ENCODE measurements around the gene ANKRD24.
"Not testable (repeated sequence)": the region's sequence is repeated elsewhere in the genome, so short reads cannot be mapped to it uniquely, and the experiment has no call there.

Gene ANKRD24

GRCh38 chr19:4241824-4242430, 59.4 kb downstream of the ANKRD24 start:
- no peak for DNase-seq
- TF ChIP-seq GATA1 (IDR thresholded peaks at IDR 0.05; ENCODE audit: low read depth, low read length) (no peak), POLR2A (IDR thresholded peaks at IDR 0.05; ENCODE audit: low read length) (no peak)

- DNase-seq = not testable (repeated sequence)
These were observed 63.4 kb downstream of the ANKRD24 start for GRCh38 chr19:4245938-4246337.

GRCh38 chr19:4246767-4247593, 64.5 kb downstream of the ANKRD24 start, which contains the start of gene YJU2:
YJU2 (plus strand) TSS chr19:4247080; CDS start chr19:4247147, 67 bp downstream.
- TF ChIP-seq GATA1 (IDR thresholded peaks at IDR 0.05; ENCODE audit: low read depth, low read length) (no peak), POLR2A (IDR thresholded peaks at IDR 0.05; ENCODE audit: low read length) (peak; percentile 89)
- DNase-seq = peak; percentile 99

- no peak for TF ChIP-seq GATA1 (IDR thresholded peaks at IDR 0.05; ENCODE audit: low read depth, low read length)
- peak in 1 of 2 experiments; percentile 24 for DNase-seq
These were observed 74.1 kb downstream of the ANKRD24 start for GRCh38 chr19:4256563-4256962.

- TF ChIP-seq GATA1 (IDR thresholded peaks at IDR 0.05; ENCODE audit: low read depth, low read length) (no peak), POLR2A (IDR thresholded peaks at IDR 0.05; ENCODE audit: low read length) (no peak)
- no peak for DNase-seq
These were observed 74.5 kb downstream of the ANKRD24 start for GRCh38 chr19:4257025-4257424.

DNA sequence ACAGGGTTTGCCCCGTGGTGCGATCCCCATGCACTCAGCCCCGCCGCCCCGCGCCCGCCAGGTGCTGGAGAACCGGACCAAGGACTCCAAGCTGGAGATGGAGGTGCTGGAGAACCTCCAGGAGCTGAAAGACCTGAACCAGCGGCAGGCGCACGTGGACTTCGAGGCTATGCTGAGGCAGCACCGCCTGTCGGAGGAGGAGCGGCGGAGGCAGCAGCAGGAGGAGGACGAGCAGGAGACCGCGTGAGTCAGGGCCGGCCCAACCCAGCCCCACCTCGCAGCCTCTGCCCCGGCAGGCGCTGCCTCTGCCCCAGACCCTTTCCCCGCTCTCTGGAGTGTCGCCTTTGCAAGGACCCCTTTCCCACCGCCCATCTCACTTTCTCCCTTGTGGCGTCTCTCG, 75.7 kb downstream of the ANKRD24 start:
- TF ChIP-seq GATA1 (IDR thresholded peaks at IDR 0.05; ENCODE audit: low read depth, low read length) (no peak), POLR2A (IDR thresholded peaks at IDR 0.05; ENCODE audit: low read length) (no peak)
- DNase-seq = no peak

- TF ChIP-seq POLR2A (IDR thresholded peaks at IDR 0.05; ENCODE audit: low read length) (no peak), GATA1 (IDR thresholded peaks at IDR 0.05; ENCODE audit: low read depth, low read length) (no peak)
- DNase-seq = no peak
These were observed 78.2 kb downstream of the ANKRD24 start for GRCh38 chr19:4260613-4261191.

- no peak for TF ChIP-seq POLR2A (IDR thresholded peaks at IDR 0.05; ENCODE audit: low read length)
- TF ChIP-seq GATA1 (IDR thresholded peaks at IDR 0.05; ENCODE audit: low read depth, low read length) = no peak
- DNase-seq = no peak
These were observed 82.3 kb downstream of the ANKRD24 start for GRCh38 chr19:4264812-4265211.

DNA sequence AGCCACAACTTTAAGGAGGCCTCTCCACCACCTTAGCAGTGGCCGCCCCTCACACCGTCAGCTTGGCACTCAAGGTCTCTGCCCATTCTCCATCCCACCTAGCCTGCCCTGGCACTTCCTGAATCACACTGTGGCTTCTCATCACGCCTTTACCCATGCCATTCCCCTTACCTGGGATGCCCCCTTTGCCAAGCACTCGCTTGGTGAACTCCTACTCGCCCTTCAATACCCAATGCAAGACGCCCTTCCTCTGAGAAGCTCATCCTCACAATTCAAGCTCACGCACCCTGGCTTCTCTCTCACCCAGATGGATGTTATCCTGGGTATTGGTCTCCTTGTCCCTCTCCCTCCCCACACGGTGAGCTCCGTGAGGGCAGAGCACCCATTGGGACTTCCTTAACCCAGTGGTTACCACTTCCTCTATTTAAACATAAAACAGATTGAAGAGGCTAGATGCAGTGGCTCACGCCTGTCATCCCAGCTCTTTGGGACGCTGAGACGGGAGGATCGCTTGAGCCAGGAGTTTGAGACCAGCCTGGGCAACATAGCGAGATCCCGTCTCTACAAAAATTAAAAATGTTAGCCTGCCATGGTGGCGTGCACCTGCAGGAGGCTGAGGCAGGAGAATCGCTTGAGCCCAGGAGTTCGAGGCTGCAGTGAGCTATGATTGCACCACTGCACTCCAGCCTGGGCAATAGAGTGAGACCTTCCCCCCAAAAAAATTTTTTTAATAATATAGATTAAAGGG, 83.9 kb downstream of the ANKRD24 start:
- DNase-seq = no peak
- TF ChIP-seq POLR2A (IDR thresholded peaks at IDR 0.05; ENCODE audit: low read length) (no peak), GATA1 (IDR thresholded peaks at IDR 0.05; ENCODE audit: low read depth, low read length) (no peak)

- TF ChIP-seq POLR2A (IDR thresholded peaks at IDR 0.05; ENCODE audit: low read length) (no peak), GATA1 (IDR thresholded peaks at IDR 0.05; ENCODE audit: low read depth, low read length) (no peak)
- DNase-seq = peak; percentile 81 to 85
These were observed 84.8 kb downstream of the ANKRD24 start for GRCh38 chr19:4267101-4267900.

DNA sequence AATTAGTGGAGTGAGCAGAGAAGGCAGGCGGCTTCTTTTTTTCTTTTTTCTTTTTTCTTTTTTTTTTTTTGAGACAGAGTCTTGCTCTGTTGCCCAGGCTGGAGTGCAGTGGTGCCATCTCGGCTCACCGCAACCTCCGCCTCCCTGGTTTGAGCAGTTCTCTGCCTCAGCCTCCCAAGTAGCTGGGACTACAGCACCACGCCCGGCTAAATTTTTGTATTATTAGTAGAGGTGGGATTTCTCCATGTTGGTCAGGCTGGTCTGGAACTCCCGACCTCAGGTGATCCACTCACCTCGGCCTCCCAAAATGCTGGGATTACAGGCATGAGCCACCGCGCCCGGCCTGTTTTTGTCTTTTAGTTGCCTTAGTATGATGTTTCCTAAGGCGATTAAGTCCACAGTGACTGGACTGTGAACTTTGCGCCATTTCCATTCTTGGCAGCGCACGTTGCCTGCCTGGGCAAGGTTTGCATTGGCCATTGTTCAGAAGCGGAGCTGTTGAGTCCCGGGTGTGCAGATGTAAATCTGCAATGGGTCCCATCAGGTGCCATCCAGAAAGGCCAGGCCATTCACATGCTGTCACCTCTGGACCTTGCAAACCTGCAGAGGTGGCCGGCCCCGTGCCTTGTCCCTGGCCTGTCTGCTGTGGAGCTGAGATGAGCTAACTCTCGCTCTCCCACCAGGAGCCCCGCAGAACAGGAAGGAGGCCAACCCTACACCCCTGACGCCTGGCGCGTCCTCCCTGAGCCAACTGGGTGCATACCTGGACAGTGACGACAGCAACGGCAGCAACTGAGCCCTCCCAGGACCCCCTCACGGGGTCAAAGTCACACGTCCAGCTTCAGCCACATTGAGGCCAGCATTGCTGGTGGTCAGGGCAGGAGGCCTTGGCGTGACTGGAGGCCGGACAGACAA, 85.7 kb downstream of the ANKRD24 start:
- TF ChIP-seq GATA1 (IDR thresholded peaks at IDR 0.05; ENCODE audit: low read depth, low read length) (no peak), POLR2A (IDR thresholded peaks at IDR 0.05; ENCODE audit: low read length) (no peak)
- no peak for DNase-seq

GRCh38 chr19:4268816-4269430, 86.4 kb downstream of the ANKRD24 start:
- TF ChIP-seq GATA1 (IDR thresholded peaks at IDR 0.05; ENCODE audit: low read depth, low read length) (no peak), POLR2A (IDR thresholded peaks at IDR 0.05; ENCODE audit: low read length) (no peak)
- DNase-seq = no peak

Measured in erythroblast (primary cell).